Measurements from ENCODE around the gene NELL1.

NELL1 gene

DNA sequence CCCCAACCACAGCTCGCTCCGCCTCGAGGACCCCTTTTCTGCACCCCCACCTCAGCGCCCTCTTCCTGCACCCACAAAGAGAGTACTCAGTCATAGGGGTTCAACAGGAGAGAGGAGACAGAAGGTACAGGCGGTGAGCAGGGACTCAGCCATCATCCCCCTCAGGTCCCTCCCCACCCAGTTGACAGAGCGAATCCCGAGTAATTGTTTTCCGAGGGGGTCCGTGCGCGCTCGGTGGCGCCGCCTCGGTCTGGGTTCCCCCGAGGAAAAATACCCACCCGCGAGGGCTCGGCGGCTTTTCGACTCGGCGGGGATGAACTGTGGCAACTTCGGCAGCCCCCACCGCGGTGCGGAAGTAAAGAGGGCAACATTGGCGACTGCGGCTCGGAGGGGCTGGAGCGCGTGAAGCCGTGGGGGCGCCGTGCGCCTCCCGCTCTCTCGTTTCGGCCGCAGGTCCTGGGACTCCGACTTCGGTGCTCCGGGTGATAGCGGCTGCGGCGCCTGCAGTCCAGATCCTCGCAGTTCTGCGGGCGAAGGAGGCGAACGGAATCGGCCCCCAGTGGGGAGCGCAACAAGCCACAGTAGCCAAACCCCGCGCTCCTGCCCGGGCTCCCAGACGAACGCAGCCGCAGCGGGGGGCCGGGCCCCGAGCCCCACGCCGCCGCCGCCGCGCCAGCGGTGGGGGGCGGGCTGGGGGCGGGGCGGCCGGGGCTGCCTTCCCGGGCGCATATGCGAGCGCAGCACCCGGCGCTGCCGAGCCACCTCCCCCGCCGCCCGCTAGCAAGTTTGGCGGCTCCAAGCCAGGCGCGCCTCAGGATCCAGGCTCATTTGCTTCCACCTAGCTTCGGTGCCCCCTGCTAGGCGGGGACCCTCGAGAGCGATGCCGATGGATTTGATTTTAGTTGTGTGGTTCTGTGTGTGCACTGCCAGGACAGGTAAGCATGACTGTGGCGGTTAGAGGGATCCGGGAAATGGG is at the start of gene NELL1:
Gene NELL1 (plus strand): TSS at position 743 of the 976 bp plus-strand sequence.
- peak; percentile 12 for DNase-seq

DNA sequence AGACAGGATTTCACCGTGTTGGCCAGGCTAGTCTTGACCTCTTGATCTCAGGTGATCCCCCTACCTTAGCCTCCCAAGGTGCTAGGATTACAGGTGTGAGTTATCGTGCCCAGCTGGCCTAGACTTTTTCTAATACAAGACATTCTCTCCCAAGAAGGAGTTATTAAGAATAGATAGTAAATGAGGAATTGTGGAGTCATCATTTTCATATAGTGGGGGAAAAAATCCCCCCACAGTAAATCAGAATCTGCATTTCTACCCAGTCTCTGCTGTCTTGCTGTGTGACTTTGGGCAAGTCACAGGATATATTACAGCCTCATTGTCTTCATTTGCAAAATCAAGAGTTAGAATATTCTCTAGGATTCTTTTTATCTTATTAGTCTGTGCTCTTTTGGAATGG is 48.4 kb upstream of the NELL1 start:
- DNase-seq: no peak

DNA sequence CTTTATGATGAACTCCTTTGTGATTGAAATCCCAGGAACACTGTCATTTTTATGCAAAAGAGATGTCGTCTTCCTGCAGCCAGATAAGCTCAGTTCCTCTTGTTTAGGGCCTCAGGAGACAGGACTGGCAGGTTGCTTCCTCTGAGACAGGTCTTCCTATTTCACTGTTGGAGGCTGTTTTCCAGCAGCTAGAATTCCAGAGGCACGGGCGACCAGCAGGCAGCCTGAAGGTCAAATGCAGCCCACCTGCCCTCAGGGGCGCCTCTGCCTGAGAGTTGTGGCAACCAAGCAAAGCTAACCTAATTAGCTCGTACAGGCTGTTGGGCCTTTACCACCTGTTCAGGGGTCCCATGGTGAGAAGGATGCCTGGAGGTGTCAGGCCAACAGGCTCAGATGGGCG is 47.7 kb upstream of the NELL1 start:
- DNase-seq: no peak

DNA sequence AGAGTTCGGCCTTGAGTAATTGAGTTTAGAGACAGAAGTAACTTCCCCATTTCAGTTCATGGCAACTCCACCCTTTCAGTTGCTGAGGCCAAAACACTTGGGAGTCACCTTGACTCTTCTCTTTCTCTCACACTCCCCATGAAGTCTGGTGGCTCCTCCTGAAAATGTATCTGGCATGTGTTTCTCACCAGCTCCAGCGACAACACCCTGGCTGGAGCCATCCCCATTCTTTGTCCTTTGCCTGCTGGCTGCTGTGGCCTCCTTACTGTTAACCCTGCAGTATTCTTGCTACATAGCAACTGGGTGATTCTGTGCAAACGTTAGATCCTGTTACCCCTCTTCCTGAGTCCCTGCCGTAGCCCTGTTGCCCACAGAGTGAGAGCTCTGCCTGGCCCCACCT is 46.1 kb upstream of the NELL1 start:
- DNase-seq: no peak

DNA sequence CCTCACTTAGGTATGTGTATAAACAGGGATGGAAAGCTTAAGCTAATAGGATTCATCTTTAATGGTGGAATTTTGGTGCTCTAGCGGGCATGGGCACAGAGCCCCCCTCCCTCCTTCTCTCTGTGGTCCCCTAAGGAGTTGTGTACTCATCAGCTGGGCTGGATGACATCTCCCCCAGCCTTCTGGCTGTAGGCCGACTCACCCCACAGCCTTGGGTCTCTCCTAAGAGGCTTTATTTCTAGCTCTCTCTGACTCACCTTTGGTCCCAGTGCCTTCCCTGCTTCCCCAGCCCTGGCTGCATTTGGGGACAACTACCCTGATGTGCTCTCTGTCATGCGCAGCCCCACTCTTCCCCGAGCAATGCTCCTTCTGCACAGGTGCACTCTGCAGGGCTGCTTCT is 43.1 kb upstream of the NELL1 start:
- DNase-seq: no peak

DNA sequence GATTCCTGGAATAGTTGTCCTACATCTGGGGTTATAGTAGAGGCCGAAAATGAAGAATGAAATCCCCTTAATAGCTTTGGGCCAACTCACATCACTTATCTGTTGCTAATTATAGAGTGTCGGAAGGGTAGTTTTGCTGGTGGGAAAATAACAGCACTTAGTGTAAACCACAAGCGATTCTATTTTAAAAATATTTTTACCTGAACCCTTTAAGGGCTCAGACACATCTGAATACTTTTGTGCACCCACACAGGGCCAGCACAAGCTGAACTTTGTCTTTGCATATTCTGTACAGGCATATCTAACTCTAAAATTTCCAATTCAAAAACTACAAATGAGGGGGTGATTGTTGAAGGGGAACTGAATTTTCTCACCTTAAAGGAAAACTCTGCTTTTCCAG is 42.4 kb upstream of the NELL1 start:
- DNase-seq: no peak

DNA sequence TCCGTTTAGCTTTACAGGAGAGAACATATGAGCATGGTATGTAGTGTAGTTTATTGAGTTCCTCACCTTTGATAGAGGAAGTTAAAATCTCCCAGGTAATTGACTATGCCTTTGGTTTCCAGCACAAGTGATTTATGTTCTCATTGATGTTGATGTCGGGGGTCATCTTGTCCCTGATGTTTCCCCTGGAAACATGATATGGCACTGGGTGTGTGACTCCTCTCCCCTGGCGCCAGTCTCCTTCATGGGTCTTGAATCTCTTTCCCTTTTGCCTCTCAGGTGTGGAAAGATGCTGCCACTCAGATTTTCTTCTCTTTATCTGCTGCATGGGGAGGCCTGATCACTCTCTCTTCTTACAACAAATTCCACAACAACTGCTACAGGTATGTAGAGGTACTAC is 41.7 kb upstream of the NELL1 start:
- DNase-seq: no peak

DNA sequence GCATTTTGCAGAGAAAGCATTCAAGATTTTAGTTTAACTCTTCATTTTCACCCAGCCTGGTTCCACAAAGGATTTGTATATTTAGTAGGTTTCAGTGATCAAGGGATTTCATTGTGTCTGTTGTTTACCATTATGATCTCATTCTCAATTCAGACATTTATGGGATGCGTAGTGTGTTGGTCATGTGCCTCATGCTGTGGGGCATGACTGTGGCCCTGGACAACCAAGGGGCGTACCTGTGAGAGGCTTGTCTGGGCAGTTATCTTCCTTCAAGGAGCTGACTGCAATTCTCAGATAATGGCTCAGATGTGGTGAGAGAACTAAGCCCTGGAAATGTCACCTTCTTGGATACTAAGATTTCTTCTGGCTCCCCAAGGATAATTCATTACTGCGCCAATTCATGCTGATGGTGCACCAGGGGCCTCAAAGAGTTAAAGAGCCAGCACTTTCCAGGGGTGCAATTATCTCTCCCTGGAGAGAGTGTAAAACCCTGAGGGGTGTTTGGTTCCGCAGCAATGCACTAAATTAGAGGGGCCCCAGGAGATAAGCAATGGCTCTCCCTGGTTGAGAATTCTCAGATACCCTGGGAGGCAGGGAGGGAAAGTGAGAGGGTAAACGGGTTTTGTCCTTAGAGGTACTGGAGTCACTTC is 37.7 kb upstream of the NELL1 start:
- no peak for DNase-seq

DNA sequence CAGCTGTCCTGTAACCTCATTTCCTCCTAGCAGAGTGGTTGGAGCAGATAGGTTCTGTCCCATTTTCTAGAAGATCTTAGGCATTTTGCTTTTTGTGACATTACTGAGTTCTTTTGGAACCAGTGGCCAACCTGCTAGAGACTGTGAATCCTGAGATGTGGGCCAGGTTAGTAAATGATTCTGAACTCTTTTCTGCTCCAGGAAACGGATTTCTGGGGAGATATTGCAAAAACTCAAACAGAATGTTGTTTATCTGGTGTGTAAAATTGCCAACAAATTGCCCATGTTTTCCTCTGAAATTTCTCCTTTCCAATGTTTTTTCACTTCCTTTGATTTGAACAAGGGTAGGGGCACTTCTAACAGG is 37.2 kb upstream of the NELL1 start:
- no peak for DNase-seq

DNA sequence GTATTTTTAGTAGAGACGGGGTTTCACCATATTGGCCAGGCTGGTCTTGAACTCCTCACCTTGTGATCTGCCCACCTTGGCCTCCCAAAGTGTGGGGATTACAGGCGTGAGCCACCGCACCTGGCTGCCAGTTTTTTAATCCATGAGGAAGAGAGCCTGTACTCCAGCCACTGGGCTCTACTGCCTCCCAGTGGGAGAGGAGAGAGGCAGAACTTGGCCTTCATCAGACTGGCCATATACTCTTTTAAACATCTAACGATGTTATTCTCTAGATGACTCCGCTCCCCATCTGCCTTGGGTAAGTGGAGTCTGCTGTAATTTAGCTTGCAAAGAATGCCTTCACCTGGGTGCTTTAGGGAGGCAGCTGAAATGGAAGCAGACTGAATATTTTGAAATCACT is 35.3 kb upstream of the NELL1 start:
- DNase-seq: no peak

DNA sequence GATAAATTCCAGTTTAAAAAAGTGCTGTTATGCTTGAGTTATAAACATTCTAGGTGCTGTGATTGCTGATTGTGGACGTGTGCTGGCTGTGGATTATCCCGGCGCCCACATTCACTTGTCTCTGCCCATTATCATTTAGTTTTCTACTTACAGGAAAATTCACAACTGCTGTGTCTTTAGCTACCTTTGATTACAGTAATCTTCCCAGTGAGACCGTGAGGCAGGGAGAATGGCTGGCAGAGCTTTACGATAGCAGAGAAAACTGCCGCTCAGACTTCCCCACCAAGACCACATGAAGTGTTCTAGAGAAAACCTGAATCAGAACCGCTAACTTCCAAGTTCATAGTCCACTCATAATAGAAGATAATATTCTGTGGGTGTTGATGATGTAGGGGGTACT is 34.6 kb upstream of the NELL1 start:
- no peak for DNase-seq

DNA sequence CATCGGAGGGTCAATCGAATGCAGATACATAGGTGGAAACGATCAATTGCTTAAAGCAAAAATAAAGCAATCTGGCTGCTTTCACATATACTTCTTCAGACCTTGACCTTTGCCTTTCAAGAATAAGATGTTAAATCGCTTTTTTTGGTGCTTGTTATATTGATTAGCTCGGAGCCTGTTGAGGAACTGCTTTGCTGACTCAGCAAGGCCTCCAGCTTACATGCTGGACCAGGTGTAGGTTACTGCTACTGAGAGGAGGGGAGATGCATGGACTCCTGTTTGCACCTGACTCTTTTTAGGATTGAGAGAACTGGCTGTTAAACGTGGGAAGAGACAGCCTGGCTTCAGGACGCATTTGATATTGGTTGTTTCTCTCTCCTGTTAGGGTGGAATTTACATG is 31.3 kb upstream of the NELL1 start:
- no peak for DNase-seq

DNA sequence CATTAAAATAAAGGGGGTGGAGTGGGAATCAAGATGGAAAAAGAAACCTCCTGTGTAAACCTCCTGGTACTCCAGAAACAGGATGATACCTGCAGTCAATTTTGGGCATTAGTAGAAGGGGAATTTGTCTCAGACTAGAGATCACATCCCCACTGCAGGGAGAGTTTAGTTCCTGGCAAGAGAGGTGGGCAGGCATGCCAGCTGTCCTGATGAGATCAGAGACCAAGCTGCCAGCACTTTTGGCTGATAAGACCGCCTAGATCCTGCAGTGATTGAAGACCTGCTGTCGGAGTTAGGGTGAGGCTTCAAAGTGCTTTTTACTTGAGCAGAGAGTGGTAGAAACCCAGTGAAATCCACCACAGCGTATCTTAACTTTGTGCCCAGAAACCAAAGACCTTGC is 29.7 kb upstream of the NELL1 start:
- no peak for DNase-seq

DNA sequence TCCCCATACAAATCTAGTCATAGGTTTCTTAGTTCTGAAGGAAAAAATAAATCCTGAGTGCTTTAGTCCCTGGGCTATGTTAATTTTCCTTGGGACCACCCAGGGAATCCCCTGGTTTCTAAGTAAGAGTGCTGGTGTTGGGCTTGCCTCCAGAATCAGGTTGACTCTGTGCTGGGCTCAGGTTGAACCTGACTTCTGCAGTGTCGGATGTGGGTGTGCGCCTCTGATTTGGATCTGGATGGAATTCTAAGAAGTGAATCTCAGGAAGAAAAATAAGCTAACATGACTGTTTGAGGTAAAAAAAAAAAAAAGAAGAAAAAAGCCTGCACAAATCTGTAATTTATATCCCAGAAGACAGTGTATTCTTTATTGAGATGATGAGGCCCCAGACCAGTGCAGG is 29.0 kb upstream of the NELL1 start:
- DNase-seq: no peak

DNA sequence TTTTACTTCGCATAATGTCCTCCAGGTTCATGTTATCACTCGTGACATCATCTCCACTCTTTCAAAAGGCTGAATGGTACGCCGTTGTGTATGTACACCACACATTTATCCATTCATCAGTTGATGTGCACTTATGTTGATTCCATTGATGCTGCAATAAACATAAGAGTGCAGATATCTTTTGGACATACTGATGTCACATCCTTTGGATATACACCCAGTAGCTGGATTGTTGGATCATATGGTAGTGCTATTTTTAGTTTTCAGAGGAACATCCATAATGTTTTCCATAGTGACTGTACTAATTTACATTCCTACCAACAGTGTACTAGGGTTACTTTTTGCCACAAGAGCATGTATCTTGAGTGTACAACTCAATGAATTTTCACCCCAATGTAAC is 25.0 kb upstream of the NELL1 start:
- no peak for DNase-seq

DNA sequence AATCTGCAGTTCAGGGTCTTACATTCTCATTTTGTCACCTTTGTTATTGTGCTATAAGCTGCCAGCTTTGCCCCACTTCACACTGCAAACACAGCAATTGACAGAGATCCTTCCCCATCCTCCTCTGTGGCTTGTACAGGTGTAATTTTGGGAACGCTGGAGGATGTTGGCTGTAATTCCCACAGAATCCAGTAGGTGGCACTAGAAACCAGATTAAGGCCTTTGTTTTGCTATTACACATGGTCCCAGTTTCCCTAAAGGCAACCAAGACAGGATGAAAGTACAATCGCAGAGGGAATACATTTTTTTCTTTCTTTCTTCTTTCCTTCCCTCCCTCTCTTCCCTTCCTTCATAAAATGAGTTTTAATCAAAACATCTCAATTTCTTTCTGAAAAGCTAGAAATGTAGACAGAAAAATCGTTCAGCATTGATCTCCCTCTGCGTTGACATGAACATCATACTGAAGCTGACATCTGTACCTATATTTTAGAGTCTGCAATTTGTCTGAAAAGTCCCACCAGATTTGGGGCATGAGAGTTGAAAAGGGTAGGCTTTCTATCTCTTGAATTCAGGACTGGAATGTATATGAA is 21.3 kb upstream of the NELL1 start:
- peak; percentile 74 for DNase-seq

DNA sequence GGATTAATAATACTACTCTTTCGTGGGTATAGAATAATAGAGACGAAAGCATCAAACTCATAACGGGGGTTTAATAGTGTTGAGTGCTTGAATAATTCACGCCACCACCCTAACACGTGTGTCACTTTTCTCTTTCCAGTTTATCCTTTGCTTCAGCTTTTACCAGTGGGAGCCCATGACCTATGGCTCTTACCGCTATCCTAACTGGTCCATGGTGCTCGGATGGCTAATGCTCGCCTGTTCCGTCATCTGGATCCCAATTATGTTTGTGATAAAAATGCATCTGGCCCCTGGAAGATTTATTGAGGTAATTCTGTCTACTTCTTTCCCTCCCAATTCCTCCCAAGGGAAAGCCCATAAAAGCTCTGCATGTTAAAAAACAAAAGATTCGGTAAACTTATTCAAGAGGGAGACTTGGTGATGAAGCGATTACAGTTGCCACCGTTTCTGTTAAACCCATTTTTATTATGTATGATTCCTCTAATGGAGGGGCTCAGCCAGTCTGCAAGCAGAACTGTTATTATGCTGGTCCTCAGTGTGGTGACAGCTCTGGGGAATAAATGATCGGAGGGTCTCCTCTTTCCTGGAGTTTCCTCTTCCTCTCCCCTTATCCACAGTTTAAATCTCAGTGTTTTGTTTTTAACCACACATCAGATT is 17.1 kb upstream of the NELL1 start:
- DNase-seq: no peak

DNA sequence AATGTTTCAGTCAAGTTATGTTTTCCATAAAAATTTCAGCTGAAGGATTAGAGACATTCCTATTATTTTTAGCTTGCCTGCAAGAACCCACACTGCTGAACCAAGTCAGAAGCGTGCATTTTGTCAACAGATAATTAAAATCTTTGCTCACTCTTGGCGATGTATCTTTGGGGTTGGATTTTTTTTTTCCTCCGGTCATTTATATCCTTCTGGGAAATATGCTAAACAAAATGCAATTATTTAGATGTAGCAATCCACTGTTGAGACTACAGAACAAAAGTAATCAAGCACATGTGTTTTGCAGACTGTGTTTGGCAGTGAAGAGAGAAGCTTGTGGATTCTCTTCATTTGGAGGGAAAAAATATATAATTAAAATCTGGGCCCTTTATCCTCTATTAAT is 15.3 kb upstream of the NELL1 start:
- no peak for DNase-seq

DNA sequence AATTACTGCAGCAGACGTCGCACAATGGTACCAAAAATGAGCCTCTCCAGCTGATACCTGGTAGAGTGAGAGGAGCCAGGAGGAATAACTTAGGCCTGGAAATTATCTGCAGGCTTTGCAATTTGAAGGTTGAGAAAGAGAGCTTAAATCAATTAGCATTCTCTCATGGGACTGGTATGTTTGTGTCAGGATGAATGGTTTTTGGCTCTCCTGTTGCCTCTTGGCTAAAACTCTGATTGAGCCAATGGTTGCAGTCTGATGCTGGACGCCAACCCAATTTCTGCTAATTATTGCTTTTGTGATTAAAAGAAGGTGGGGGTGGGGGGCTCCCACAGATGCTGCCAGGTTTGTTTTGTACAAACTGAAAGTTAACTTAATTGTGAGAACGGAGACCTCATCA is 12.5 kb upstream of the NELL1 start:
- DNase-seq: no peak

DNA sequence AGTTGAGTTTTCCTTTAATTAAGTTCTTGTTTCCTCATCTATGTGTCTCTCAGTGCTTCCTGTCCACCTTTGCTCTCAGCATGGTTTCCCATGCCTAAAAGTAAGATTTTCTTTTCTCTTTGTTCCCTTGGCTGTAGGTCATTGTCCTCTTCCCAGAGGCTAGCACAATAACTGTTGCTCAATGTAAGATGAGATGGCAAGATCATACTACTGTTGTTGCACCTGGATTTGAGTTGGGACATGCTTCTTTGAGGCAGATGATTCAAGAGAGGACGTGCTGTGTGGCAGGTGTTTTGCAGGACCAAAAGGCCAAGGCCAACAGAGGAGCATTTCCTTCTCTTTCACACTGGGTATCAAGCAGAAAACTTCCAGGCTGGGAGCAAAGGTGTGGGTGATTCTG is 11.3 kb upstream of the NELL1 start:
- DNase-seq: no peak

DNA sequence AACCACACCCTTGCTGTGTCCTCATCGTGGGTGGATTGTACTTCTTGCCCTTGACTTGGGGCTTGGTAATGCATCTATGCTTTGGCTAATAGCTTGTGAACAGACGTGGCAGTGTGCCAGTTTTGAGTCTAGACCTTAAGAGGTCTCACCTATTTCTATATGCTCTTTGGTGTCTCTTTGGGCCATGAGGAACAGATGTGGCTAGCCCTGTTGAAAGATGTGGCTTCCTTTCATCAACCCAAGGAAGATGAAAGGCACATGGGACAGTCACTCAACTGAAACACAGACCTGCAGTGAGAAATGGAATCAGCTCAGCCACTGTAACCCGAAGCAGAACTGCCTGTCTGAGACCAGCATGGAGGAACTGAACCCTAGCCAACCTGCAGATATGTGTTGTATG is 7.9 kb upstream of the NELL1 start:
- DNase-seq: no peak

DNA sequence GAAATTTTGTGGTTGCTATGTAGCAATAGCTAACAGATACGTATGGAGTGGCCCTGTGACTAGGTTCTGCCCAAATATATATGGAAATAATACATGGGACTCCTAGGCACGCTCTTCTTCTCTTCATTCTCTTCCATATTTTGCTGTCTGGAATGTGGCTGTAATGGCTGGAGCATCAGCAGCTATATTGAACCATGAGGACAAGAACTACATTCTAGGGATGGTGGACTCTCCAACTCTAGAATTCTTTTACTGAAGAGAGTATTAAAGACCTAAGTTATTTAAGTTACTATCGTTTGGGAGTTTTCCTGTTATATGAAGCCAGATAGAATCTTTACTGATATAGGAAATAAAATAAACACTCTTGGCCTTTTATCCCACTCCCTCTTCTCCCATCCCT is 7.5 kb upstream of the NELL1 start:
- no peak for DNase-seq

DNA sequence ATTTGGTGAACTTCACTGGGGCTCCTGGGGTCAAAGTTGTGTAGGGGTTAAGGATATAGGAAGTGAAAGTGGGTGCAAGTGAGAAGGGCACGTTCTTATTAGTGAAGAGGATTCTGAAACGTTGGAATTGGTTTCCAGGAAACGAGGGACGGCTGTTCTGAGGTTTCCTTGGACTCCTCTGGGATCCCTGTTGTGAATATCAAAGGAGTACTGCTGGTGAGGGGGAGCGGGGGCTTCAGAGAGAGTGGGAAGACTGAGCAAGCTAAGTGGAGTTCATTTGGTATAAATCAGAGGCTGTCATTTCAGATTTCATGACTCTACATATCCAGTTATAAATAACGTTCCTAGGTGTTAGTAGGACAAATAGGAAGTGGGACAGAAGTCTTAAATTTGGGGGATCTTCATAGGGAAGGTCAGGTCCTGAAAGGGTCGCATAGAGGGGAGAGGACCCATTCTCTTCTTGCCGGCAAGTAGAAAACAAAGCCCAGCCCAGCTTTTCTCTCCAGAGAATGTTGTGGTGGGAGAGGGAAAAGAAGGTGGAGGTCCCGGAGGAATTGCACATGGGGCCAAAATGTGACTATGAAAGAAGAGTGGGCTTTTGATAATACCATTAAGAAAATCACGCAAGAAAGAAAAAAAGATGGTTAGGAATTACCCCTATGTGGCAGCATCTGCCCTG is 1.1 kb upstream of the NELL1 start:
- DNase-seq: no peak

Data from DMS79 treated with DMSO at 0.1 percent for 48 hours (cell line).